DMS114 treated with DMSO at 0.1 percent for 48 hours (cell line): ENCODE results near the gene TNFRSF19.

Experiments
- DNase-seq: peaks from one replicate; lab custom pipeline; 2025; ENCODE audit not compliant: unreplicated experiment; lab: John Stamatoyannopoulos, UW

The TNFRSF19 gene

GRCh38 chr13:23600534-23600933, 30.3 kb downstream of the TNFRSF19 start:
- no peak for DNase-seq

- DNase-seq, result no peak
These were observed 35.6 kb downstream of the TNFRSF19 start for GRCh38 chr13:23605831-23606230.

GRCh38 chr13:23608138-23608537, 37.9 kb downstream of the TNFRSF19 start:
- DNase-seq, result no peak

- DNase-seq, result no peak
These were observed 38.6 kb downstream of the TNFRSF19 start for GRCh38 chr13:23608701-23609413.

- DNase-seq, result no peak
These were observed 39.2 kb downstream of the TNFRSF19 start for GRCh38 chr13:23609414-23609760.

DNA sequence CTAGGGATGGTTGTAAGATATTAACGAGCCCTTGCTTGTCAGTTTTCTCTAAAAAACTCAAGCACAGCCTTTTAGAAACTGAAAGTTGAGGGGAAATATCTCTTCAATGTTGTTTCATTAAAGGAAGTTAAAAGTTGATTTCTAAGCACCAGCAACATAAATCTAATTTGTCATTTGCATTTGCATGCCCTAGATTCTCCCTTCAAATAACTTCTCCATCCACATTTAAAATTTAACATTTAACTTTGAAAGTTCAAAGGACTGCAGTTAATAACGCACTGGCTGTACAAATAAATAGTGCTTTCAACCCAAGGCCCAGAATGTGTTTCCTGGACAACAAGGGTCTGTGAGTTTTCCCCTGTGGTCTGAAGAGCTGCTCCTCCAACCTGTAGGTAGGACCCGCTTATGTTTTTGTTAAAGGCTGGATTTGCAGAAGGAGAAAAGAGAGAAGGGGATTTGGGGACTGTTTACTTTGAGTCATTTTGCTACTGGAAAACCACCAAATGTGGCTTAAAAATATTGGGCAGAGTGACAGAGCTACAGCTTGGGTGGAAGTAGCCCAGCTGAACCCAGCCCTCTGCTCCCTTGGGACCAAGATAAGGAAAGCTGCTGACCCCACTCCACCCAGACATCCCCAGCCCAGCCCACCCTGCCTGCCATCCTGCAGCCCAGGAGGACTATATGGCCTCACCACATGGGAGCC, 39.8 kb downstream of the TNFRSF19 start:
- no peak for DNase-seq

GRCh38 chr13:23610966-23611491, 40.8 kb downstream of the TNFRSF19 start:
- DNase-seq, result no peak

GRCh38 chr13:23612182-23612581, 42.0 kb downstream of the TNFRSF19 start:
- DNase-seq, result no peak

- no peak for DNase-seq
These were observed 42.5 kb downstream of the TNFRSF19 start for GRCh38 chr13:23612731-23613130.

DNA sequence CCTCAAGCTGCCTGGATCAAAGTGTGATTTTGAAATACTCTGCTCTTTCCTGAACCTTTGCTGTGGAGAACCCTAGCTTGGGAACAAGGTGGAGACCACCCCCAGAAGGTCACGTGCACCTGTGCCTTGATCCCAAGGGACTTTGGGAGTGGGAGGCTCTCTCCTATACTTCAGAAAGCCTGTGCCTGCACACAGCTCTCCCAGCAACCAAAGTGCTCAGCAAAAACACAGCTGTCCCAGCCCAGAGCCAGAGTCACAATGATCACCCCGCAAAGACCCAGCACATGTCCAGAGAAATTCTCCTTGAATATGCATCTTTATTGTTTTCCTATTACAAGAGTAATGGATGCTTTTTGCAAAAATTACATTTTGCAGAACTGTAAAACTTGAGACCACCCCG, 43.4 kb downstream of the TNFRSF19 start:
- no peak for DNase-seq

DNA sequence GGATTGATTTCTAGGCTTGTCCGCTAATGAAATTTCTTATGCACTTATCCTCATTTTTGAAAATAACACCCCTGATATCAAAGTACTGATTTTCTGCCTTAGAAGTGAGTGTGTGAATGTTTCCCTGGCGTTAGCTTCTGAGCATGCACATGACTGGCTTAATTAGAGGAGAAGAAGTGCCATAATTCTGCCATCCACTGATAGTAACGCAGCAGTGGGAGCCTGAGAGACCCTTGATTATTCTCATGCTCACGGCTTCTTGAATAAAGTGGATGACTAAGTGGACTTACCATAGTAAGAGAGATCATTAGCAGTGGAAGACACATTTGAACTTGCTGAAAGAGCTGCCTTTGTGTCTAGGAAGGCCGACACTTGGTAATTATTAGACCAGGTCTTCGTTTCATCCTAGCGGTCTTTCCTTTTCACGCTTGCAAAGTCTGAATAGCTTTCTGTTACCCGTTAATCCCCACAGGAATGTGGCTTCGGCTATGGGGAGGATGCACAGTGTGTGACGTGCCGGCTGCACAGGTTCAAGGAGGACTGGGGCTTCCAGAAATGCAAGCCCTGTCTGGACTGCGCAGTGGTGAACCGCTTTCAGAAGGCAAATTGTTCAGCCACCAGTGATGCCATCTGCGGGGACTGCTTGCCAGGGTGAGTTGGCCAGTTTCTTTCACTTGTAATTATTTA, 45.3 kb downstream of the TNFRSF19 start:
- no peak for DNase-seq

DNA sequence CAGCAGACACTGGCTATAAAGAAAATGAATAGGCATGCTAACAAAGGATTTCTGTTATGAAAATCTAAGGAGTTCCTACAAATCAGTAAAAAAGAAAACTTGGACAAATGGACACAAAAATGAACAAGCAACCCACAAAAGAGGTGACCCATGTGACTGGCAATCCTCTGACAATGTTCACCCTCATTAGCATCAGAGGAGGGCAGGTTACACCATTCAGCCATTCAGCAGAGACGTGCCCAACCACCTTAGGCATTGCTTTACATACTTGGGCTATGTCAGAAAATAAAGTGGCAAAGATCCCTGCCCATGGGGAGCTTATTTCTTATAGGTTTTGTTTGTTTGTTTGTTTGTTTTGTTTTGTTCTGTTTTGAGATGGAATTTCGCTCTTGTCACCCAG, 46.0 kb downstream of the TNFRSF19 start:
- no peak for DNase-seq

GRCh38 chr13:23617551-23618024, 47.4 kb downstream of the TNFRSF19 start:
- no peak for DNase-seq

DNA sequence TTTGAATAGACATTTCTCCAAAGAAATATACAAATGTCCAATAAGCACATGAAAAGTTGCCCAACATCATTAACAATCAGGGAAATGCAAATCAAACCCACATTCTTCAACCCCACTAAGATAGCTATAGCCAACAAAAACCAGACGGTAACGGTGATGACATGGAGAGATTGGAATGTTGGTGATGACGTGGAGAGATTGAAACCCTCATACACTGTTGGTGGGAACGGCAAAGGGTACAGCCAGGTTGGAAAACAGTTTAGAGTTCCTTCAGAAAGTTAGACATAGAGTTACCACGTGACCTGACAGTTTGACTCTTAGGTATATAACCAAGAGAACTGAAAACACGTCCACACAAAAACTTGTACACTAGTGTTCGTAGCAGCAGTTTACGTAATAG, 48.1 kb downstream of the TNFRSF19 start:
- DNase-seq, result no peak

DNA sequence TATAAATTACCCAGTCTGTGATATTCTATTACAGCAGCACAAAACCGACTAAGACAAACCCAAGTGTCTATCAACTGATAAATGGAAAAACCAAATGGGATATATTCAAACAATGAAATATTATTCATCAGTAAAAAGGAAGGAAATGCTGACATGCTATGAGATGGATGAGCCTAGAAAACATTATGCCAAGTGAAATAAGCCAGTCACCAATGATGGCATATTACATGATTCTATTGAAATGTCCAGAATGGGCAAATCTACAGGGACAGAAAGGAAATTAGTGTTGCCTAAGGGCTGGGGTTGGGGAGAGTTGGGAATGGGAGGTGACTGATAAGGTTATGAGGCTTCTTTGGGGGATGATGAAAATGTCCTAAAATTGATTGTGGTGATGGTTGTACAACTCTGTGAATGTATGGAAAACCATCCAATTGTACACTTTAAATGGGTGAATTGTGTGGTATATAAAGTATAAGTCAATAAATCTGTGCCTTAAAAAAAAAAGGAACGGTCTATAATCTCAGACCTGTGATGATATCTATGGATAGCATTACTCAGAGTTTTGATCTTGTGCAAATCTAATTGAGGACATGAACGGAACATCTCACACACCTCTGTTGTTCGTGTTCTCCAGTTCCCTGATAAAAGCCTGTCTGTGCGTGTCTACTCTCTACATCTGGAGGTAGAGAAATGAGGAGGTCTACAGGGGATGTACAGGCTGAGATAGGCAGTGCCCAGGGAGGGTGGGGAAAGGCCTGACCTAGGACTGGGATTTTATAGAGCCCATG, 49.0 kb downstream of the TNFRSF19 start:
- no peak for DNase-seq

DNA sequence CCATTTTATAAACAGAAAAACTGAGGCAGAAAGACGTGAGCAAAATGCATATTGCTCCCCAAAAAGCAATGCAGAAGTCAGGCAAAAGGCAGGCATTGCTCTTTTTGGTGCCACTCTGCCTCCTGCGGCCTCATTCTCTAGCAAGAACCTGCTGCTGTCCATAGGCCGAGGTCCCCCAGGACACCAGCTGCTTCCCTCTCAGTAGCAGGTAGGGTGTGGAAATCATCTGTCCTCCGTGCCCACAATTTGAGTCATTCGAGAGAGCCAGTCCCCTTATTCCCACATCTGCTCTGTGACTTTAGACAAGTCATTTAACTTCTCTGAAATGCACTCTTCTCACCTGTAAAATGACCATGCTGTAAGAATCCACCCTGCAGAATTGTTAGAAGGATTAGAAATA, 50.0 kb downstream of the TNFRSF19 start:
- no peak for DNase-seq

GRCh38 chr13:23620613-23621315, 50.6 kb downstream of the TNFRSF19 start:
- DNase-seq, result no peak

- DNase-seq, result no peak
These were observed 51.1 kb downstream of the TNFRSF19 start for GRCh38 chr13:23621316-23621645.

DNA sequence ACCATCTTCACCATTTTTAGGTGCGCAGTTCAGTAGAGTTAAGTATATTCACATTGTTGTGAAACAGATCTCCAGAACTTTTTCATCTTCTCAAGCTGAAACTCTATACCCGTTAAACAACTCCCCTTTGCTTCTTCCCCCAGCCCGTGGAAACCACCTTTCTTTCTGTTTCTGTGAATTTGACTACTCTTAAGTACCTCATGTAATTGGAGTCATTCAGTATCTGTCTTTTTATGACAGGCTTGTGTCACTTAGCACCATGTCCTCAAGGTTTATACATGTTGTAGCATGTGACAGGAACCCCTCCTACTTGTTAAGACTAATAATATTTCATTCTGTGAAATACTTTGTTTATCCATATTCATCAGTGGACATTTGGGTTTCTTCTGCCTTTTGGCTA, 52.8 kb downstream of the TNFRSF19 start:
- DNase-seq, result no peak

DNA sequence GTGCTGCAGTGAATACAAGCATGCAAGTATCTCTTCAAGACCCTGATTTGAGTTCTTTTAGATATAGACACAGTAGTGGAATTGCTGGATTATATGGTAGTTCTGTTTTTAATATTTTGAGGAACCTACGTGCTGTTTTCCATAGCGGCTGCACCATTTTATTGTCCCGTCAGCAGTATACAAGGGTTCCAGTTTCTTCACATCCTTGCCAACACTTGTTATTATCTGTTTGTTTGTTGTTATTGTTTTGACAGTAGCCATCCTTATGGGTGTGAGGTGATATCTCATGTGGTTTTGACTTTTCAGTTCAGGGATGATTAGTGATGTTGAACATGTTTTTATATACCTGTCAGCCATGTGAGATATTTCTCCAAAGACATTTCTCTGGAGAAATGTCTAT, 53.2 kb downstream of the TNFRSF19 start:
- DNase-seq, result no peak

GRCh38 chr13:23626700-23627099, 56.5 kb downstream of the TNFRSF19 start:
- DNase-seq, result no peak
